ENCODE data around the gene DHX30.
"Not testable (repeated sequence)": the region's sequence is repeated elsewhere in the genome, so short reads cannot be mapped to it uniquely, and the experiment has no call there.

The DHX30 gene

GRCh38 chr3:47802734-47803479, at the start of gene DHX30:
TSS of gene DHX30 (plus strand) at chr3:47803138. CDS start at chr3:47810684, 7,546 bp downstream.
- peak; percentile 83 for DNase-seq (ENCODE audit: low spot score)

DNA sequence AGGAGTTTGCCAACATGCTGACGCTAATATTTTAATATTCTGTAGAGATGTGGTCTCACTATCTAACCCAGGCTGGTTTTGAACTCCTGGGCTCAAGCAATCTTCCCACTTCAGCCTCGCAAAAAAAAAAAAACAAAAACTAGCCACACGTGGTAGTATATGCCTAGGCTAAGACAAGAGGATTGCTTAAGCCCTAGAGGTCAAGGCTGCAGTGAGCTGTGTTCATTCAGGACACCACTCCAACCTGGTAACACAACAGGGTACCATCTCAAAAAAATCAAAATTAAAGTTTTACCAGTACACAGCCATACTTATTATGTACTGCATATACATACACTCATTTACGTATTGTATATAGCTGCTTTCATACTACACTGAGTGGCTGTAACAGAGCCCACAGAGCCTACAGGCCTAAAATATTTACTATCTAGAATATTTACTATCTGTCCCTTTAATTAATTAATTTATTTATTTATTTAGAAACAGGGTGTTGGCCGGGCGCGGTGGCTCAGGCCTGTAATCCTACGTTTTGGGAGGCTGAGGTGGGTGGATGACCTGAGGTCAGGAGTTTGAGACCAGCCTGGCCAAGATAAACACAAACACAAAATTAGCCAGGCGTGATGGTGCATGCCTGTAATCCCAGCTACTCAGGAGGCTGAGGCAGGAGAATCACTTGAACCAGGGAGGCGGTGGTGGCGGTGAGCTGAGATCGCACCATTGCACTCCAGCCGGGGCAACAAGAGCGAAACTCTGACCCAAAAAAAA, 44.5 kb upstream of the DHX30 start:
- no peak for DNase-seq (ENCODE audit: low spot score)

- DNase-seq (ENCODE audit: low spot score): not testable (repeated sequence)
These were observed 42.7 kb upstream of the DHX30 start for GRCh38 chr3:47760207-47760606.

DNA sequence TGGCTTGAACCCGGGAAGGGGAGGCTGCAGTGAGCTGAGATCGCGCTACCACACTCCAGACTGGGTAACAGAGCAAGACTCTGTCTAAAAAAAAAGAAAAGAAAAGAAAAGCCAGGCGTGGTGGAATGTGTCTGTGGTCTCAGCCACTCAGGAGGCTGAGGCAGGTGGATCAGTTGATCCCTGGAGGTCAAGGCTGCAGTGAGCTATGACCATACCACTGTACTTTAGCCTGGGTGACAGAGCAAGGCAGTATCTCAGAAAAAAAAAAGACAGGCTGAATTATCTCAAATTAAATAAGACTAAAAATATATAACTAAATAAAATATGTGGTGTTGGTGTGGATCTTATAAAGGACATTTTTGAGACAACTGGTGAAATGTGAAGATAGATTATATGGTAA, 41.9 kb upstream of the DHX30 start:
- DNase-seq (ENCODE audit: low spot score): no peak

- DNase-seq (ENCODE audit: low spot score): no peak
These were observed 40.7 kb upstream of the DHX30 start for GRCh38 chr3:47762233-47762632.

- no peak for DNase-seq (ENCODE audit: low spot score)
These were observed 36.8 kb upstream of the DHX30 start for GRCh38 chr3:47766186-47766585.

DNA sequence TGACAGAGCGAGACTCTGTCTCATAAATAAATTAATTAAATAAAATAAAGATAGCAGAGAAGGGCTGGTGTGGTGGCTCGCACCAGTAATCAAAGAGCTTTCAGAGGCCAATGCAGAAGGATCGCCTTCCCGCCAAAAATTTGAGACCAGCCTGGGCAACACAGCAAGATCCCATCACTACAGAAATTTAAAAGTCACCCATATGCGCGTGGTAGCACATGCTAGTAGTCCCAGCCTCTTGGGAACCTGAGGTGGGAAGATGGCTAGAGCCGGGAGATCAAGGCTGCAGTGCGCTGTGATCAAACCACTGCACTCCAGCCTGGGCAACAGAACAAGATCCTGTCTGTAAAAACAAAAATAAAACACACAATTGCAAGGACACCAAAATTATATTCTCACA, 30.9 kb upstream of the DHX30 start:
- no peak for DNase-seq (ENCODE audit: low spot score)

DNA sequence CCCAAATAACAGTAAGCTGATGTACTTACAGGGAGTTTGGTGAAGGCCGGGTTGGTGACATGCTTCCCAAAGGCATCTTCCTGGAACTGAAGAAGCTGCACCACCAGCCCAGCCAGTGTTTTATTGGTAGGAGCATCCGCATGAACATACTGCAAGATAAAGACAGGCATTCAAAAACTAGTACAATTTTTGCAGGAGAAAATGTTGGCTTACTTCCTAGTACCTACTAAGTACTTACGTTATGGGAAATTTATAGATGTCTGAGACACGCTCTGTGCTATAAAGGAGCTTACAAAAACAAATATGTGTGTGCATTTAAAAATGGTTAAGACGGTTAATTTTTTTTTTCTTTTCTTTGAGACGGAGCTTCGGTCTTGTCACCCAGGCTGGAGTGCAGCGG, 30.1 kb upstream of the DHX30 start:
- DNase-seq (ENCODE audit: low spot score): no peak

- DNase-seq (ENCODE audit: low spot score): no peak
These were observed 24.2 kb upstream of the DHX30 start for GRCh38 chr3:47778746-47779145.

DNA sequence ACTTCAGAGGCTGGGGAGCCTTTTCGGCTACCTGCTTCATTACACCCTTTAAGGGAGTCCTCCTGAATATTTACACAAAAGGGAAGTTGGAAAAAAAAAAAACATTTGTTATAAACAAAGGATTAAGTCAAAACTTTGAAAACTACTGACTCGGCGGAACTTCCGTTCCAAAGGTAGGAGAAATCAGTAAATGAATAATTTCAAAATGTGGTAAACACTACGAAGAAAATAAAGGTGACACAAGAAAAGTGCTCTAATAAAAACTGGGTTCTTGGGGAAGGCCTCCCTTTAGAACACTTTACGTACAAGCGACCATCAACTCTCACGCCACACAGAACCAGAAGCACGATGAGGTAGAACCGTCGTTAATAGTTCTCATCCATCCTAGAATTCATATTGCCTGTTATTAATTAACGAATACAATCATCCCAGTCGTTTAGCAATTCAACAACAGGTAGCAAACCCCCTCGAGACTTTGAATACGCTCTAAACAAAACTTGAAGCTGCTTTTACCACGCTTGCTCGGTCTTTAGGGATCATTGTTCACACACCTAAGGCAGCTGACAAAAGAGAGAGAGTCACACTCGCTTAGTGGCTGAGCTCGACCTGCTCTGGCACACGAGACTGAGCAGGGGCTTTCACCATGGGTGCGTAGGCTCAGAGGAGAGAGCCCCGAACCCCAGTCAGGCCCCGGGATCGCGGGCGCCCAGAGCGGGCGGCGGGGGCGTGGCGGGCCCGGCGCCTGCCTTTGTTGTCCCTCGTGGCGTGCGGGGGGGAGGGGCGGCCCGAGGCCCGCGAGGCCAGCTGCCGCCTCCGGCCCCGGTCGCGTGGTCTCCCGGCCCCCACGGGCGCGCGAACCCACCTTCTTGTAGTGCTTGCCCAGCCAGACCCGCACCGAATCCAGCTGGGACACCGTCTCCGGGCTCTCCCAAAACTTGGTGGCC, 21.9 kb upstream of the DHX30 start:
- DNase-seq (ENCODE audit: low spot score): peak; percentile 57

- DNase-seq (ENCODE audit: low spot score): peak; percentile 95
These were observed 21.1 kb upstream of the DHX30 start, which contains the start of gene SMARCC1 for GRCh38 chr3:47781685-47782445. TSS of gene SMARCC1 (minus strand) at chr3:47781893. CDS start at chr3:47781797, 96 bp downstream.

GRCh38 chr3:47782446-47783308, 20.3 kb upstream of the DHX30 start:
- no peak for DNase-seq (ENCODE audit: low spot score)

DNA sequence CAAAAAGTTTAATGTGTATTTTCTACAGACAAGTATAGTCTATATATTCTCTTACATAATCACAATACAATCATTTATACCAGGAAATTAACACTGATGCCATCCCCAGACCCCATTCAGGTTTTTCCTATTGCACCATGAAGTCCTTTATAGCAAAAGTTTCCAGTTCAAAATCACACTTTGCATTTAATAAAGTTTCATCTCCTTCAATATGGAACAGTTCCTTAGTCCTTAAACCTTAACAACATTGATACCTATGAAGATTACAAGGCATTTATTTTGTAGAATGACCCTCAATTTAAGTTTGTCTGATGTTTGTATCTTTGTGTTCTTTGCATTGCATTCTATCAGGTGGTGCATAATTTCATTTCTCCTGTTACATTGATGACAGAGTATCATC, 19.3 kb upstream of the DHX30 start:
- DNase-seq (ENCODE audit: low spot score): no peak

- DNase-seq (ENCODE audit: low spot score): no peak
These were observed 11.6 kb upstream of the DHX30 start for GRCh38 chr3:47791193-47791855.

DNA sequence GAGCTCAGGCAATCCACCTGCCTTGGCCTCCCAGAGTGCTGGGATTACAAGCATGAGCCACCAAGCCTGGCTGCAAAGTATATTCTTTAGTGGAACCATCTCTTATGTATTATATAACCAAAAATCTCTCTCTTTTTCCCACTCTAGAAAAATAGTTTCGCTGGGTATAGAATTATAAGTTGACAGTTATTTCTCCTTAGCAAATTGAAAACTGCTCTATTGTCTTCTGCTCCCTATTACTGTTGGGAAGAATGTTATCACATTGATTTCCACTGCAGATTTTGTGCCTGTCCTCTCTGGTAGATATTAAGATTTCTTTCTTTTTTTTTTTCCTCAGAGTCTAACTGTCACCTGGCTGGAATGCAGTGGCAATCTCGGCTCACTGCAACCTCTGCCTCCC, 10.2 kb upstream of the DHX30 start:
- DNase-seq (ENCODE audit: low spot score): no peak

GRCh38 chr3:47794544-47794943, 8.4 kb upstream of the DHX30 start:
- DNase-seq (ENCODE audit: low spot score): no peak

DNA sequence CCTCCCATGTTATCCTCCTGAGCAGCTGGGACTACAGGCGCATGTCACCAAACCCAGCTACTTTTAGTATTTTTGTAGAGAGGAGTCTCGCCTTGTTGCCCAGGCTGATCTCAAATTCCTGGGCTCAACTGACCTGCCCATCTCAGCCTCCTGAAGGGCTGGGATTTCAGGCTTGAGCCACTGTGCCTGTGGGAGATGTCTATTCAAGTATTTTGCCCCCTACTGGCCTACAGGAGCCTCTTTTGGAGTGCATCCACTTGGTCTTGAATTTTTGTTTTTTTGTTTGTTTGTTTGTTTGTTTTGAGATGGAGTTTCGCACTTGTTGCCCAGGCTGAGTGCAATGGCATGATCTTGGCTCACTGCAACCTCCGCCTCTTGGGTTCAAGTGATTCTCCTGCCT, 3.2 kb upstream of the DHX30 start:
- DNase-seq (ENCODE audit: low spot score): no peak

DNA sequence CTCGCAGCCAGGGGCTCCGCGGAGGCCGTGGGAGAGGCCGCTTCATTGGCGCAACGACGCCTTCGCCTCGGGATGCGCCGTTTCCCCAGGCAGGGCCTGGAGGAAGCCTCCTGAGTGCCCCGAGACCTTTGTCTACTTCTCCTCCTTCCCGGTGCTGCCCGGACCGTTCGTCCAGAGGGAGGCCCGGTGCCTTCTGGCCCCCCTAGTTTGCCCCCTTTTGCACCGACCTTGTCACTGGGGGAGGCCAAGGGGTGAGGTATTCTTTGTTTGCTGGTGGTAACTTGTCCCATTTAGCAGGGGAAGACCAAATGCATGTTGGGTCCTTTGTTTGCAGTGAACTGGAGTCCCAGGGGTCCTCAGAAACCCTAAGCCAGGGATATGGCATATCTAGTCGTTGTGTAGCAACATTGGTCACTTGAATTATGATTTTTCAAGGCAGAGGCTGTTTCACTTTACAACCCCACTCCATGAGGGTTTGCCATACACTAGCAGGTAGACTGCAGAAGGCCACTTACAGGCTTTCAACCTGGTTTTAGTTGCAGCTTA, 615 bp downstream of the DHX30 start:
- DNase-seq (ENCODE audit: low spot score): no peak

DNA sequence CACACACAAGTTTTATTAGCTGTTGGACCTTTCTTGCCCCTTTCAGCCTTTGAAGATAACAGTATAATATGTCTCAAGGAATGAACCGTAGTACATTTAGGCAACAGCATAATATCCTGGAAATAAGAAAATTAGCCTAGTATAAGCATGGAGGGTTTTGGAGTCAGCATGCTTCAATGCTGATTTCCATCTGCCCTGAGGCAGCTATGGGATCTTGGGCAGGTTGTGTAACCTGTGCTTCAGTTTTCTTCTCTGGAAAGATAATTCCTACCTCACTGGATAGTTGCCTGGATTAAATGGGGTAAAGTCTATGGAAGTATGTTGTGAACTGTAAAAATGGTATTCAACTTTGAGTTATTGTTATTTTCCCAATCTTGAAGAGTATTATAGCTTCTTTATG, 1.6 kb downstream of the DHX30 start:
- DNase-seq (ENCODE audit: low spot score): no peak
